GM21576 (cell line): Measurements from ENCODE around the gene MAD2L1BP.
"Not testable (repeated sequence)": the region's sequence is repeated elsewhere in the genome, so short reads cannot be mapped to it uniquely, and the experiment has no call there.

Source experiments
- ATAC-seq: cut with Tn5 transposase; IDR thresholded peaks from one replicate; pipeline ENCODE4 v1.9.1; 2021; ENCODE audit warnings: mild to moderate bottlenecking, moderate library complexity; ENCODE audit not compliant: unreplicated experiment

The MAD2L1BP gene

DNA sequence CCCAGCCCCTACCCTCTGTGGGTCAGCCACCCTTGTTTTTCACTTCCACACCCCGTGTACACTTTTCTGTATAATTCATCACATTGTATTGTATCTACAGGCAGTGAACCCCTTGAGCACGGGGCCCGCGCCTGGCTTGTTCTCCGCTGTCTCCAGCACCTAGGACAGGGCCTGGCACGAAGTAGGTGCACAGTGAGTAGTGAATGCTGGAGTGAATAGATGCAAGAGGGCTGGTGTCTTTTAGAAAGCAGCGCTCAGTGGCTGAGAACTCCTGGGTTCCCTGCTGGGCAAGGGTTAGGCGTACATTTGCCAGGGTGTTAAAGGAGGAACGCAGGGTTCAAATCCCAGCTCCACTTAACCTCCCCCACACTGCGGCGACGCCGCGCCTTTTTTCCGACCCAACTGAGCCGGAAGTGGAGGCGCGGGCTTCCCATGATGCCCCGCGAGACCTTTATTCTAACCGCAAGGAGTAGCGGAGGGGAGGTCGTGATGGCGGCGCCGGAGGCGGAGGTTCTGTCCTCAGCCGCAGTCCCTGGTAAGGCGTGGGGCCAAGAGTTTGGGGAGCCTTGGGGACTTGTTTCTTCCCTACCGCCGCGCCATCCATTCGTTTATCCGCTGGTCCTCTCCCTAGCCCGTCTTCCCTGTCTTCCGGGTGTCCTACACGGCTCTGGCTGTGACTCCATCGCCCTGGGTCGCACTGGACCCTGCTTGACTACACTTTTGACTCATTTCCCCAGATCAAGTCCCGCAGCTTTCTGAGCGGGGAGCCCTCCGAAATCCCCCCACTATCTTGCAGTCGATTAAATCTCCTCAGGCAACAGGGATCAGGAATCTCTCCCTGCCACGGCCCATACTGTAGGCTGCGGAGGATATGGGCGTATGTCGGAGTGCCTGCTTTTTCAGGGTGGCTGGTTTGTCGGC lies at the start of gene MAD2L1BP:
Gene MAD2L1BP (plus strand): TSS at position 454 of the 921 bp plus-strand sequence. CDS start 36 bp downstream, at position 490.
- ATAC-seq: peak; percentile 73

- ATAC-seq: no peak
Measured at GRCh38 chr6:43588194-43588593, 47.4 kb upstream of the MAD2L1BP start.

- ATAC-seq: not testable (repeated sequence)
Measured at GRCh38 chr6:43589564-43589963, 46.1 kb upstream of the MAD2L1BP start.

- ATAC-seq: no peak
Measured at GRCh38 chr6:43593938-43594337, 41.7 kb upstream of the MAD2L1BP start.

- no peak for ATAC-seq
Measured at GRCh38 chr6:43600595-43600994, 35.0 kb upstream of the MAD2L1BP start.

DNA sequence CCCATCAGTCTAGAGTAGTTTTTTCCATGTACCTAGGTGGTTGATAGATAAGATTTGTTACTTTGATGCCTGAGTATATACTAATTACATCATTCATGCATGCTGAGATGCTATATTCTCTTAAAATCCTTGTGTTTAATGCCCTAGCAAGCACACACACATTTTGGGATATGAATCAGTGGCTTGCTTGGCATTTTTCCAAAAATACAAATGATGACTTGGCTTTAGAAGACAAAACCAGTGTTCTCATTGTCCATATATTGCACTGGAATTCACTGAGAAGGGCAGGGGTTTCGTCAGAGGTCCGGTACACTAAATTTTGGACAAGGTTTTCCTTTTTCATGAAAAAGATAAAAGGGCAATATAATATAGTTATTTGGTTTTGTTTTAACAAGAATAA lies 31.5 kb upstream of the MAD2L1BP start:
- ATAC-seq: no peak

GRCh38 chr6:43606019-43606418 lies 29.6 kb upstream of the MAD2L1BP start:
- ATAC-seq: no peak

GRCh38 chr6:43608310-43608763 lies 27.3 kb upstream of the MAD2L1BP start:
- ATAC-seq: no peak

DNA sequence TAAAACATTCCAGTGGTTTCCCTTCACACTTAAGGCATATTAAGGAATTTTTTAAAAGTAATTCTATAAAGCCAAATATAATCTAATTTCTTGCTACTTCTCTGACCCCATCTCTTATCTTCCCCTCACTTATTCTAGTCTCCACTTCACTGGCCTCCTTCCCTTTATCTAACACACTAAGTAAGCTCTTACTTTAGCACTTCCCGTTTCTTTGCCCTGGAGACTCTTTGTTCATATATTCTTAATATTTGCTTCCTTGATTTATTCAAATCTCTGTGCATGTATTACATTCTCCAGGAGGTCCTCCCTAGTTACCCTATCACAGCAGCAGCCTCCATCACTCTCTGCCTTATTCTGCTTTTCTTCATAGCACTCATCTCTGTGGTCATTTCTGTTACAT lies 26.8 kb upstream of the MAD2L1BP start:
- ATAC-seq: no peak

DNA sequence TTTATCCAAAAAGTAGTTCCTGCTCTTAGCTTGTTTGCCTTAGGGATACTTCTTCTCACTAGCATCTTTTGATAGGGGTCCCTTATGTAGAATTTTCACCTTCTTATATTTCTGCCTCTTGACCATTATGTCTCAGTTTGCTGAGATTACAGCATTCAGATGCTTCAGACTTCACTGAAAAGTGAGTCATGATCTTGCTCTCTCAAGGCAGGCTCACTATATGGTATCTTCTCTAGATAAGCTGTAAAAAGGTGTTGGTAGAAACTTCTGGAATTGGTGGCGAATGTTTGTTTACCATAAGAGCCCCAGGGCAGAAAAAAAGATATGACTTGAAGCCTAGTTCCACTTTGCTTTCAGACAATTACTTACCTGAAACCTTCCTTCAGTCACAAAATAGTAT lies 26.2 kb upstream of the MAD2L1BP start:
- no peak for ATAC-seq

GRCh38 chr6:43610431-43610830 lies 25.2 kb upstream of the MAD2L1BP start:
- ATAC-seq: no peak

DNA sequence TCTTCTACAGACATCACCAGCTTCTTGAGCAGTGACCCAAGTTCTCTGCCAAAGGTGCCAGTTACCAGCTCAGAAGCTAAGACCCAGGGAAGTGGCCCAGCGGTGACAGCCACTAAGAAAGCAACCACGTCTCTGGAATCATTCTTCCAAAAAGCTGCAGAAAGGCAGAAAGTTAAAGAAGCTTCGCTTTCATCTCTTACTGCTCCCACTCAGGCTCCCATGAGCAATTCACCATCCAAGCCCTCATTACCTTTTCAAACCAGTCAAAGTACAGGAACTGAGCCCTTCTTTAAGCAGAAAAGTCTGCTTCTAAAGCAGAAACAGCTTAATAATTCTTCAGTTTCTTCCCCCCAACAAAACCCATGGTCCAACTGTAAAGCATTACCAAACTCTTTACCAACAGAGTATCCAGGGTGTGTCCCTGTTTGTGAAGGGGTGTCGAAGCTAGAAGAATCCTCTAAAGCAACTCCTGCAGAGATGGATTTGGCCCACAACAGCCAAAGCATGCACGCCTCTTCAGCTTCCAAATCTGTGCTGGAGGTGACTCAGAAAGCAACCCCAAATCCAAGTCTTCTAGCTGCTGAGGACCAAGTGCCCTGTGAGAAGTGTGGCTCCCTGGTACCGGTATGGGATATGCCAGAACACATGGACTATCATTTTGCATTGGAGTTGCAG lies 21.8 kb upstream of the MAD2L1BP start:
- ATAC-seq: no peak

DNA sequence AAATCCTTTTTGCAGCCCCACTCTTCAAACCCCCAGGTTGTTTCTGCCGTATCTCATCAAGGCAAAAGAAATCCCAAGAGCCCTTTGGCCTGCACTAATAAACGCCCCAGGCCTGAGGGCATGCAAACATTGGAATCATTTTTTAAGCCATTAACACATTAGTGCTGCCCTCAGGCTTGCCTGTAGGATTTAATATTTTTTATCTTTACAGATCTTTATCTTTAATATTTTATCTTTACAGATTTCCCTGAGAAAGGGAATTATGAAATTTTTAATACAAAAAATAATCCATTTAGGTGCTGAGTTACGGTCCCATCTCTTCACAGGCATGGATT lies 21.3 kb upstream of the MAD2L1BP start:
- no peak for ATAC-seq

- no peak for ATAC-seq
Measured at GRCh38 chr6:43616725-43617472, 18.7 kb upstream of the MAD2L1BP start.

DNA sequence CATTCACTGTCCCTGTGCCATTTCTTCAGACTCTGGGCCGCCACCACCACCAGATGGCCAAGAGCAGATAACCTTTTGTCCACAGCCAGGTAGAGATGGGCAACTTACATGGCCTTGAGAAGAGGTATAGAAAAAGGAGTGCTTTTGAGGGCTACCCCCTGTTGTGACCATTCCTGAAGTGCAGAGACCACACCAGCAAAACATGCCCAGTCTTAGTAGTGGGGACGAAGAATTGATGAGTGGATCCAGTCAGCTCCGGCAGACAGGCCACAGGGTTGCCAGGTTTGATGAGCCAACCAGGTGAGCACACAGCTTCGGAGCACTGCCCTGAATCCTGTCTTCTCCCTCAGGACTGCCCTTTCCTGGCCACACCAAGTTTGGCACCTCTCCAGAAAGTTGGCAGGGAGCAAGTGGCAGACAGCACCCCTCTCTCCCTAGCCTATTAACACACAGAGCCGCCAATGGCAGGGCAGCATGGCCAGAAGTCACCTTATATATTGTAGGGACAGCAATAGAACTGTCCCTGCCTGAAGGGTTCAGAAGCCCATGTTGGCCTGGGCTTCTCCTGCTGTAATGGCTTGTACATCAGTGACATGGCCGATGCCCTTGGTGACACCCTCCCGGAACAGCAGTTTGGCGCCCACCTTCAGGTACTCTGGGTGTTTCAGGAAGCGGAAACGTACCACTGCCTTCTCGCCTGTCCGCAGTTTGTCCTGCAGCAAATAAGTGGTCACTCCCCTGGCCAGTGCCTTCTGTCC lies 14.4 kb upstream of the MAD2L1BP start:
- ATAC-seq: no peak

DNA sequence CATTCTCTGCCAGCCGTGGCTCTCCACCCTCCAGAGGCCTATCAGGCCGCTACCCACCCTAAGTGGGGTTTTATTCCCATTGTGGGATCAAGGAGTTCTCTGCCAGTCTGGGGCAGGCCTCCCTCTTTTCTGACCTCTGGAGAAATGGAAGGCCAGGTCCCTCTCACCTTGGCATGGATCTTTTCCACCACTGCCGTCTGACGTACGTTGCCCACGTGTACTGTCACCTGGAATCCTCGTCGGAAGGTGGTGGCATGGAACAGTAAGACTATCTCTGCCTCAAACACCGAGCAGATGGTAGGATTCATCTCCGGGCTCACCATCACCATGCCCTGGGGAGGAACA lies 13.8 kb upstream of the MAD2L1BP start:
- no peak for ATAC-seq

DNA sequence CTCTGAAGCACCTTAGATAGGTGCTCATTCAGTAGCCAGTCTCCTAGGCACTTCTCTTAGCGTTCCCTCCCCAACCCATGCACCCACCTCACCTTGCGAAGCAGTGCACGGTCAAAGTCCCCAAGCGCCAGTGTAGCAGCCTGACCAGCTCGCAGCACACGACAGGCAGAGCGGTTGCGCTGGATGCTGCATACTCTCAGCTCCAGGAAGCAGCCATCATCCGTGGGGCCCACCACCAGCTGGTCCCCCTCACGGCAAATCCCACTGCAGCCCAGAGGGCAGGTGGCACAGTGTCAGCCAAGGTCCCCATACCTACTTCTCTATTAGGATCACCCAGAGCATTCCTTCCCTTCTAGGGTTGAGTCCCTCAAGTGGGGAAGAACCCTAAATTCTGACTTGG lies 13.1 kb upstream of the MAD2L1BP start:
- ATAC-seq: no peak

- ATAC-seq: no peak
Measured at GRCh38 chr6:43623880-43624785, 11.5 kb upstream of the MAD2L1BP start.

GRCh38 chr6:43624786-43625288 lies 10.8 kb upstream of the MAD2L1BP start:
- no peak for ATAC-seq
